LNCAP (cell line): ENCODE results near the gene CREBZF.

Source experiments
- TF ChIP-seq, protein P1 (sequence below): fragments of 450-650 bp; IDR thresholded peaks from 2 replicates; pipeline ENCODE4 v1.5.1; 2017; ENCODE audit warnings: mild to moderate bottlenecking

Gene CREBZF

DNA sequence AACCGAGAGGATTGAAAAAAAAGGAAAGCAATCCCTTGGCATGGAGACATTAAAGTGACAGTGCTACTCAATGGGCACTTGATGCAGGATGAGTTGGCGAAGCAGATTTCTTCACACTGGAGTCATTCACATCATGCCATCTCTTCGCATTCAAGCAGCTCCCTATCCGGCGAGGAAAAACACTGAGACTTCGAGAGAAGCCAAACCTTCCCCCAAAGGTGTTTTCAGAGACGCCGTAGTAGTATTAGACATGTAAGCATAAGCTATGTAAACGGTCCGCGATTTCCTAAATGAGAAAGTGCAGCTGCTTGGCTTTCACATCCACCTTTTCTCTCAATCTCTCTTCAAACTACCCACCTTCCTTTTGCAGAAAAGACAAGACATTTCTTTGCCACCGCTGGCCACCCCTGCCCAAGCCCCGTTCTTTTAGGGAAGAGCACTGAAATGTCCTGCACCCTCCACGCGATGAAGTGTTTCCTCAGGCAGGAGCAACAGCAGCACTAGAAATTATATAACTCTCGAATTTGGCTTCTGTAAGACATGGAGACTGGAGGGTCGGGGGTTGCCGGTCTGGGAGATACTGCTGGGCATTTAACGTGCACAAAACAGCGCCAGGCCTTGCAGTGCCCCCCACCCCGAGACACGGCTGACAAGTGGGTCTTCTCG lies 37.5 kb downstream of the CREBZF start, which contains the start of gene DLG2:
DLG2 (minus strand) TSS at position 13 of the 666 bp plus-strand sequence.
- TF ChIP-seq, protein P1, sequence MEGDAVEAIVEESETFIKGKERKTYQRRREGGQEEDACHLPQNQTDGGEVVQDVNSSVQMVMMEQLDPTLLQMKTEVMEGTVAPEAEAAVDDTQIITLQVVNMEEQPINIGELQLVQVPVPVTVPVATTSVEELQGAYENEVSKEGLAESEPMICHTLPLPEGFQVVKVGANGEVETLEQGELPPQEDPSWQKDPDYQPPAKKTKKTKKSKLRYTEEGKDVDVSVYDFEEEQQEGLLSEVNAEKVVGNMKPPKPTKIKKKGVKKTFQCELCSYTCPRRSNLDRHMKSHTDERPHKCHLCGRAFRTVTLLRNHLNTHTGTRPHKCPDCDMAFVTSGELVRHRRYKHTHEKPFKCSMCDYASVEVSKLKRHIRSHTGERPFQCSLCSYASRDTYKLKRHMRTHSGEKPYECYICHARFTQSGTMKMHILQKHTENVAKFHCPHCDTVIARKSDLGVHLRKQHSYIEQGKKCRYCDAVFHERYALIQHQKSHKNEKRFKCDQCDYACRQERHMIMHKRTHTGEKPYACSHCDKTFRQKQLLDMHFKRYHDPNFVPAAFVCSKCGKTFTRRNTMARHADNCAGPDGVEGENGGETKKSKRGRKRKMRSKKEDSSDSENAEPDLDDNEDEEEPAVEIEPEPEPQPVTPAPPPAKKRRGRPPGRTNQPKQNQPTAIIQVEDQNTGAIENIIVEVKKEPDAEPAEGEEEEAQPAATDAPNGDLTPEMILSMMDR: no peak

- TF ChIP-seq, protein P1: no peak
Measured at GRCh38 chr11:85626496-85626895, 38.4 kb downstream of the CREBZF start.

- TF ChIP-seq, protein P1: no peak
Measured at GRCh38 chr11:85620256-85620655, 44.7 kb downstream of the CREBZF start.

DNA sequence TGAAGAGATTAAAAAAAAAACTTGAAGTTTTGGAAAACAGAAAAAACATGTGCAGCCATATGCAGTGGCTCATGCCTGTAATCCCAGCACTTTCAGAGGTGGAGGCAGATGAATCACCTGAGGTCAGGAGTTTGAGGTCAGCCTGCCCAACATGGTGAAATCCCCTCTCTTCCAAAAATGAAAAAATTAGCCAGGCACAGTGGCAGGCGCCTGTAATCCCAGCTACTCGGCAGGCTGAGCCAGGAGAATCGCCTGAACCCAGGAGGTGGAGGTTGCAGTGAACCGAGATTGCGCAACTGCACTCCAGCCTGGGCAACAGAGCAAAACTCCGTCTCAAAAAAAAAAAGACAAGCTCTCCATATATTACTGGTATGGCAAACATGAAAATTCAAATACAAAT lies 45.4 kb downstream of the CREBZF start:
- TF ChIP-seq, protein P1: no peak
